Effector CD8-positive, alpha-beta T cell (primary cell): ENCODE measurements around the gene PATL2.
"Not testable (repeated sequence)": the region's sequence is repeated elsewhere in the genome, so short reads cannot be mapped to it uniquely, and the experiment has no call there.

Experiments used
- DNase-seq: peaks from one replicate; lab custom pipeline; 2025; lab: John Stamatoyannopoulos, UW

The PATL2 gene

GRCh38 chr15:44719293-44719999 lies 8.3 kb upstream of the PATL2 start:
- DNase-seq = peak; percentile 23

GRCh38 chr15:44718927-44719292 lies 7.8 kb upstream of the PATL2 start:
- DNase-seq = no peak

GRCh38 chr15:44718180-44718926 lies 7.2 kb upstream of the PATL2 start:
- no peak for DNase-seq

GRCh38 chr15:44716983-44717602 lies 6.0 kb upstream of the PATL2 start:
- DNase-seq = no peak

GRCh38 chr15:44715797-44716334 lies 4.7 kb upstream of the PATL2 start:
- DNase-seq = no peak

GRCh38 chr15:44715142-44715796 lies 4.1 kb upstream of the PATL2 start:
- no peak for DNase-seq

GRCh38 chr15:44713006-44713966 lies 2.2 kb upstream of the PATL2 start:
- no peak for DNase-seq

- peak; percentile 59 for DNase-seq
These were observed 1.4 kb upstream of the PATL2 start for GRCh38 chr15:44712346-44713005.

- peak; percentile 57 for DNase-seq
These were observed 721 bp upstream of the PATL2 start for GRCh38 chr15:44711743-44712345.

GRCh38 chr15:44710236-44711095 lies 657 bp downstream of the PATL2 start:
- peak; percentile 39 for DNase-seq

- no peak for DNase-seq
These were observed 4.0 kb downstream of the PATL2 start for GRCh38 chr15:44706946-44707636.

GRCh38 chr15:44706401-44706800 lies 4.7 kb downstream of the PATL2 start:
- no peak for DNase-seq

- DNase-seq = no peak
These were observed 5.1 kb downstream of the PATL2 start for GRCh38 chr15:44705986-44706385.

GRCh38 chr15:44700676-44701075 lies 10.4 kb downstream of the PATL2 start:
- DNase-seq = not testable (repeated sequence)

GRCh38 chr15:44698641-44699040 lies 12.5 kb downstream of the PATL2 start:
- DNase-seq = no peak

- no peak for DNase-seq
These were observed 14.1 kb downstream of the PATL2 start for GRCh38 chr15:44697014-44697413.

GRCh38 chr15:44695294-44695693 lies 15.8 kb downstream of the PATL2 start:
- DNase-seq = no peak

GRCh38 chr15:44694416-44694815 lies 16.7 kb downstream of the PATL2 start:
- DNase-seq = no peak
